GM12874 (cell line): ENCODE results near the gene CEP295NL.

Experiments
- TF ChIP-seq, protein P1 (sequence below): IDR thresholded peaks from 2 replicates; pipeline ENCODE4 v1.5.1; 2011; ENCODE audit warnings: low read depth, mild to moderate bottlenecking, control low read depth, low read length, moderate library complexity; ENCODE audit not compliant: insufficient read depth

The CEP295NL gene

DNA sequence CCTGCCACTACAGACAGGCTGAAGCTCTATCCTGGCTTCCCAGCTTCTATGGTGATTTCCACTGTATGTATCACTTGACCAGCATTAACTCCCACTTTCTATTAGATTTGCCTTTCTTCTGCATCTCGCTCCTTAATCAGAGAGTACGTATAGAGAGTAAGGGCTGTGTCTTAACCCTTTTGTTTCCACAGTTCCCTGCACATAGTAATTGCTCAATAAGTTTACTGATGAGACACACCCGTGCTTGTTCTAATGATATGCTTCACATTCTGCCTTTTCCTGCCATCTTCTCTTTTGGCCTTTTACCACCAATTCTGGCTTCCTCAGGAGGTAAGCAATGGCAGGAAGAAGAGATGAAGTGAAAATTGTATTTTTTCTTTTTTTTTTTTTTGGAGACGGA is 41.8 kb downstream of the CEP295NL start:
- TF ChIP-seq, protein P1, sequence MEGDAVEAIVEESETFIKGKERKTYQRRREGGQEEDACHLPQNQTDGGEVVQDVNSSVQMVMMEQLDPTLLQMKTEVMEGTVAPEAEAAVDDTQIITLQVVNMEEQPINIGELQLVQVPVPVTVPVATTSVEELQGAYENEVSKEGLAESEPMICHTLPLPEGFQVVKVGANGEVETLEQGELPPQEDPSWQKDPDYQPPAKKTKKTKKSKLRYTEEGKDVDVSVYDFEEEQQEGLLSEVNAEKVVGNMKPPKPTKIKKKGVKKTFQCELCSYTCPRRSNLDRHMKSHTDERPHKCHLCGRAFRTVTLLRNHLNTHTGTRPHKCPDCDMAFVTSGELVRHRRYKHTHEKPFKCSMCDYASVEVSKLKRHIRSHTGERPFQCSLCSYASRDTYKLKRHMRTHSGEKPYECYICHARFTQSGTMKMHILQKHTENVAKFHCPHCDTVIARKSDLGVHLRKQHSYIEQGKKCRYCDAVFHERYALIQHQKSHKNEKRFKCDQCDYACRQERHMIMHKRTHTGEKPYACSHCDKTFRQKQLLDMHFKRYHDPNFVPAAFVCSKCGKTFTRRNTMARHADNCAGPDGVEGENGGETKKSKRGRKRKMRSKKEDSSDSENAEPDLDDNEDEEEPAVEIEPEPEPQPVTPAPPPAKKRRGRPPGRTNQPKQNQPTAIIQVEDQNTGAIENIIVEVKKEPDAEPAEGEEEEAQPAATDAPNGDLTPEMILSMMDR = no peak

DNA sequence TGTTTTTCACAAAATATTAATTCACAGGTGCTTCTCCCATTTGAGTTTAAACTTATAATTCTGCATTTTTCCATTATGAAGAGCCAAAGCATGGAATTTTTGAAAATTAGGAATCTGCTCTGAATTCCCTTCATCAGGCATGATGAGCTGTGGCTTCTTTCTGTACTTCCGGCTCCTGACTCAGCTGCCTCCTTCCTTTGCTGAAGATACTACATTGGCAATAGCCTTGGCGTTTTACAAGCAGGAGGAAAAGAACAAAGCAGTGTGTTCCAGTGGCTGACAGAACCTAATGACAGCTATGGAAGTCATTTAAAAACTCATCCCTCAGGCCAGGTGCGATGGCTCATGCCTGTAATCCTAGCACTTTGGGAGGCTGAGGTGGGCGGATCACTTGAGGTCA is 44.0 kb downstream of the CEP295NL start:
- TF ChIP-seq, protein P1 = no peak

DNA sequence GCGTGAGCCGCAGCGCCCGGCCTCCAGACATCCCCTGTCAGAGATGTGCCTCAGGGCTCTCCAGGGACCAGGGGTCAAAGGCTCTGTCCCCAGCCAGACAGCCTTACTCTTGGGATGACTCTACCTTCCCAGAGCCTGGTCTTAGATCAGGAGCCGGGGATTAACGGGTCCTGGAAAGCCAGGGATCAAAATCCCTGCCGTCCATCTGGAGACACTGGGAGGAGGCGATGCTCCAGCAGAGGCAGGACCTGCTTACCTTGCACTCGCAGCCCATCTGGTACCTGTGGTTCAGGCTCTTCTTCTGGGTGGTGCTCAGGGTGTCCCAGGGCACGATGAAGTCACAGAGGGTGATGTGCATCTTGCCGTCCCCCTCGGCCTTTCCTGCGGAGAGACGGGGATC is 45.7 kb downstream of the CEP295NL start:
- TF ChIP-seq, protein P1 = no peak

DNA sequence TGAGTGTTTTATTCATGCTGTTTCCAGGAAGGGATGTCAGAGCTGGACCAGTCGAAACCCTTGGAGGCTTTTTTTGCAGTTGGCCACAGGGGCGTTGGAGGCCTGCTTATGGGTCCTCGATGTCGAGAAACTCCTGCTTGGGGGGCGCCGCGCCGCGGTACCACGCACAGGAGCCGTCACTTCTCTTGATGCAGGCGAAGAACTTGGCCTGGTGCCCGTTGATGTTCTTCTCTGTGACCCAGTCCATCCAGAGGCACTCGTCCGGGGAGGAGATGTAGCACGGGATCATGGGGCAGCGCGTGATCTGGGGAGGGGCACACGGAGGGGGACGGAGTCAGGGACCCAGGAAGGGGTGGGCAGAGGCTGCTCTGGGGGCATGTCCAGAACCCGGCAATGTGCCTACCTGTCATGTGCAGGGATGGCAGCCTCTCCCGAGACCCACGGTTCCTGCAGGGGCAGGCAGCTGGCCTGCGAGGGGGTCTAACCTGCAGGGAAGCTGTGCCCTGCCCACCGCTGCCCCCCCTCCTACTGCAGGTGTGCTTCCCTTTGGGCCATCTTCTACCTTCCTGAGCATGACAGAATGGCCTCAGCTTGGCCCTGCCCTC is 47.3 kb downstream of the CEP295NL start:
- TF ChIP-seq, protein P1 = no peak

DNA sequence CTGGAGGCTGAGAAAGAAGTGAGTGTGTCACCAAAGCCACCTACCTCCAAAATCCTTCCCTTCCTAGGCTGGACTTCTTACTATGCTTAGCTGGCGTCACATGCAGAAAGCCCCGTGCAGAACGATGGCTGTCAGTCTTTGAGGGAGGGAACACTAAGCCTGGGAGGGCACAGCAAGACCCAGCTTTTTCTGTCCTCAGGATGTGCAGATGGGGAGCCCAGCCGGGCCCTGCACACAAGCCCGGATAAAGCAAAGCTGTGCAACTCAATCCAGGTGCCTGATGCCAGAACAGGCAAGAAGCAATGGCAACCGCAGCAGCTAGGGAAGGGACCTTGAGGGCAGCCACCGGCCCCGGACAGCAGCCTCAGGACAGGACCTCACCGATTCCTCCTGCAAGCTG is 48.5 kb downstream of the CEP295NL start:
- TF ChIP-seq, protein P1 = no peak

DNA sequence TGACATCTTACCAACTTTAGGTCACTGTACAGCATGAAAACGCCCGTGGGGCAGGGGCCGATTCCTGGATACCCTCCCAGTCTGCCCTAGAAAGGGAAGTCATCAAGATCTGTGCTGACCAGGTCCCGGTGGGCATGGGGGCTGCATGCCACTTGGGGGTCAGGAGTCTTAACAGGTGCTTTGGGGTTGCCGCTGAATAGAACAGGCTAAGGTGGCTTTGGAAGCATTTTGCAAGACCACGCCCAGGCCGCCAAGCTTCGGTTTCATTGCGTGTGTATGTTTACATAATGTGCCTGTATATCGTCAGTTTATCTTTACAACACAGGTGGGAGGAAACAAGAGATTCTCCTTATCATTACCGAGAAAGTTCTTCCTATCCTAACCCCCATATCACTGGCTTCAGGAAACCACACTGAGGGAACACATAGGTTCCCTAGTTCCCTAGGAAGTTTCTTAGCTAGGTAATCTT is 49.0 kb downstream of the CEP295NL start:
- TF ChIP-seq, protein P1 = no peak

DNA sequence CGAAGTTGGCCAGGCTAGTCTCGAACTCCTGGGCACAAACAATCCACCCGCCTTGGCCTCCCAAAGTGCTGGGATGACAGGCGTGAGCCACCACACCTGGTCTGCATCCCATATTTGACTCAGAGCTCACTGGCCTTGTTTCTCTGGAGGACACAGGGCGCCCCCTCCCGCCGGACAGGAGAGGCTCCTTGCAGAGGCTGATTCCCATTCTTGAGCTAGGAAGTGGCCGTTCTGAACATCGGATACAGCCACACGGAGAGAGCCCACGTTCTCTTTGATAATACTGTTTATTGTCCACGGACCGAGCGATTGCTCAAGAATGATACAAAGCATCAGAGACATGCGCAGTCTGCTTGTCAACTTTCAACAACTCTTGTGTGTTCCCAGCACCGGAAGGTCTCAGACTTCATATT is 50.3 kb downstream of the CEP295NL start:
- TF ChIP-seq, protein P1 = no peak
